ENCODE results near the gene KRT71.

The KRT71 gene

GRCh38 chr12:52590021-52590420, 37.1 kb upstream of the KRT71 start:
- Histone ChIP-seq H3K36me3 (replicated peaks; ENCODE audit: low read depth, low read length) (no peaks in the 10 kb centered on the region), H3K4me3 (ENCODE audit: low read length) (no peak overlapping the region), H3K79me2 (ENCODE audit: low read length) (no peaks in the 10 kb centered on the region), H3K27me3 (ENCODE audit: low read depth, low read length) (peaks cover 16% of the 10 kb centered on the region; the same call in 1 of the 2 replicates), H2AFZ (ENCODE audit: low read depth, low read length) (no peak overlapping the region), H3K4me2 (ENCODE audit: low read length) (no peak overlapping the region), H3K4me1 (ENCODE audit: low read length) (no peaks in the 10 kb centered on the region), H4K20me1 (ENCODE audit: insufficient read depth, low read length) (no peaks in the 10 kb centered on the region), H3K27ac (ENCODE audit: low read length) (no peak overlapping the region), H3K9ac (ENCODE audit: low read length) (no peak overlapping the region), H3K9me3 (ENCODE audit: insufficient read depth, low read length) (no peaks in the 10 kb centered on the region)
- TF ChIP-seq EZH2phosphoT487 (IDR thresholded peaks at IDR 0.05; ENCODE audit: low read depth) = no peak
- TF ChIP-seq, protein P1, sequence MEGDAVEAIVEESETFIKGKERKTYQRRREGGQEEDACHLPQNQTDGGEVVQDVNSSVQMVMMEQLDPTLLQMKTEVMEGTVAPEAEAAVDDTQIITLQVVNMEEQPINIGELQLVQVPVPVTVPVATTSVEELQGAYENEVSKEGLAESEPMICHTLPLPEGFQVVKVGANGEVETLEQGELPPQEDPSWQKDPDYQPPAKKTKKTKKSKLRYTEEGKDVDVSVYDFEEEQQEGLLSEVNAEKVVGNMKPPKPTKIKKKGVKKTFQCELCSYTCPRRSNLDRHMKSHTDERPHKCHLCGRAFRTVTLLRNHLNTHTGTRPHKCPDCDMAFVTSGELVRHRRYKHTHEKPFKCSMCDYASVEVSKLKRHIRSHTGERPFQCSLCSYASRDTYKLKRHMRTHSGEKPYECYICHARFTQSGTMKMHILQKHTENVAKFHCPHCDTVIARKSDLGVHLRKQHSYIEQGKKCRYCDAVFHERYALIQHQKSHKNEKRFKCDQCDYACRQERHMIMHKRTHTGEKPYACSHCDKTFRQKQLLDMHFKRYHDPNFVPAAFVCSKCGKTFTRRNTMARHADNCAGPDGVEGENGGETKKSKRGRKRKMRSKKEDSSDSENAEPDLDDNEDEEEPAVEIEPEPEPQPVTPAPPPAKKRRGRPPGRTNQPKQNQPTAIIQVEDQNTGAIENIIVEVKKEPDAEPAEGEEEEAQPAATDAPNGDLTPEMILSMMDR (IDR thresholded peaks at IDR 0.05; ENCODE audit: low read depth, low read length) = no peak

DNA sequence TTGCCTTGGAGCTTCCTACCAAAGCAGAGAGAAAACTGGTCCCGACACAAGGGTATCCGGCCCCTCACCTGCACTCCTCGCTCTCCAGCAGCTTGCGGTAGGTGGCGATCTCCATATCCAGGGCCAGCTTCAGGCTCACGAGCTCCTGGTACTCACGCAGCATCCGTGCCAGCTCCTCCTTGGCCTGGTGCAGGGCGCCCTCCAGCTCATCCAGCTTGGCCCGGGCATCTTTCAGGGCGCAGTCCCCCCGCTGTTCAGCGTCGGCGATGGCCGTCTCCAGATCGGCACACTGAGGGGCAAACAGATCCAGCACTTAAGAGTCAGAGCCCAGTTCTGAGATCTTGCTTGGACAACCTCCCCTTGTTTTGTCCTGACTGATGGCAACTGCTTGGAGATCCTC, 34.6 kb upstream of the KRT71 start:
- Histone ChIP-seq H3K27ac (ENCODE audit: low read length) (no peak overlapping the region), H3K79me2 (ENCODE audit: low read length) (no peaks in the 10 kb centered on the region), H2AFZ (ENCODE audit: low read depth, low read length) (no peak overlapping the region), H3K9ac (ENCODE audit: low read length) (no peak overlapping the region), H3K36me3 (replicated peaks; ENCODE audit: low read depth, low read length) (no peaks in the 10 kb centered on the region), H3K4me2 (ENCODE audit: low read length) (no peak overlapping the region), H3K9me3 (ENCODE audit: insufficient read depth, low read length) (no peaks in the 10 kb centered on the region), H3K4me3 (ENCODE audit: low read length) (no peak overlapping the region), H3K27me3 (ENCODE audit: low read depth, low read length) (peaks cover 8% of the 10 kb centered on the region; the same call in 1 of the 2 replicates), H3K4me1 (ENCODE audit: low read length) (no peaks in the 10 kb centered on the region), H4K20me1 (ENCODE audit: insufficient read depth, low read length) (no peaks in the 10 kb centered on the region)
- TF ChIP-seq, protein P1 (IDR thresholded peaks at IDR 0.05; ENCODE audit: low read depth, low read length) = no peak
- TF ChIP-seq EZH2phosphoT487 (IDR thresholded peaks at IDR 0.05; ENCODE audit: low read depth) = no peak

- H3K36me3 ChIP-seq (replicated peaks; ENCODE audit: low read depth, low read length) = no peaks in the 10 kb centered on the region
- peaks cover 17% of the 10 kb centered on the region; the same call in 1 of the 2 replicates for H3K27me3 ChIP-seq (ENCODE audit: low read depth, low read length)
- H3K9ac ChIP-seq (ENCODE audit: low read length) = no peak overlapping the region
- H3K4me3 ChIP-seq (ENCODE audit: low read length) = no peak overlapping the region
- H3K27ac ChIP-seq (ENCODE audit: low read length) = no peak overlapping the region
- H3K4me2 ChIP-seq (ENCODE audit: low read length) = no peak overlapping the region
- H3K4me1 ChIP-seq (ENCODE audit: low read length) = no peaks in the 10 kb centered on the region
- no peaks in the 10 kb centered on the region for H3K9me3 ChIP-seq (ENCODE audit: insufficient read depth, low read length)
- no peaks in the 10 kb centered on the region for H4K20me1 ChIP-seq (ENCODE audit: insufficient read depth, low read length)
- no peak for TF ChIP-seq EZH2phosphoT487 (IDR thresholded peaks at IDR 0.05; ENCODE audit: low read depth)
- TF ChIP-seq, protein P1 (IDR thresholded peaks at IDR 0.05; ENCODE audit: low read depth, low read length) = no peak
- H2AFZ ChIP-seq (ENCODE audit: low read depth, low read length) = no peak overlapping the region
- no peaks in the 10 kb centered on the region for H3K79me2 ChIP-seq (ENCODE audit: low read length)
Observed at GRCh38 chr12:52585946-52586345, 33.0 kb upstream of the KRT71 start.

GRCh38 chr12:52585066-52585465, 32.1 kb upstream of the KRT71 start:
- Histone ChIP-seq H2AFZ (ENCODE audit: low read depth, low read length) (no peak overlapping the region), H3K79me2 (ENCODE audit: low read length) (no peaks in the 10 kb centered on the region), H3K9ac (ENCODE audit: low read length) (no peak overlapping the region), H3K4me3 (ENCODE audit: low read length) (no peak overlapping the region), H3K36me3 (replicated peaks; ENCODE audit: low read depth, low read length) (no peaks in the 10 kb centered on the region), H3K27me3 (ENCODE audit: low read depth, low read length) (peaks cover 17% of the 10 kb centered on the region; the same call in 1 of the 2 replicates), H3K9me3 (ENCODE audit: insufficient read depth, low read length) (no peaks in the 10 kb centered on the region), H3K4me1 (ENCODE audit: low read length) (no peaks in the 10 kb centered on the region), H3K27ac (ENCODE audit: low read length) (no peak overlapping the region), H4K20me1 (ENCODE audit: insufficient read depth, low read length) (no peaks in the 10 kb centered on the region), H3K4me2 (ENCODE audit: low read length) (no peak overlapping the region)
- TF ChIP-seq EZH2phosphoT487 (IDR thresholded peaks at IDR 0.05; ENCODE audit: low read depth) = no peak
- TF ChIP-seq, protein P1 (IDR thresholded peaks at IDR 0.05; ENCODE audit: low read depth, low read length) = no peak

Measured in OCI-LY3 (cell line).